Prostate gland (tissue), 2 donors: Measurements from ENCODE around the gene SLC39A9. TPM values are rescaled to one million over a fixed set of nuclear protein-coding genes. Genes with fewer than 3 reads are reported as not detected.

ENCODE experiments used
- DNase-seq: peaks from one replicate; pipeline ENCODE4 v3.0.0-alpha.2; 2019; ENCODE audit warnings: low spot score
- H3K27ac ChIP-seq, 2 donors: fragments of 200-600 bp; sonication (generic); 2 replicates each; pipeline ENCODE4 v1.5.1; 2017 to 2019
- H3K27me3 ChIP-seq: fragments of 200-600 bp; sonication (generic); replicated peaks from 2 replicates; pipeline ENCODE4 v1.5.1; 2019; ENCODE audit not compliant: insufficient read depth
- H3K36me3 ChIP-seq, 2 donors: fragments of 200-600 bp; sonication (generic); 1 replicate in 1 of 2; 2 replicates in 1 of 2; pipeline versions ENCODE4 v1.5.1 to v1.8.1; 2017 to 2019
- H3K4me1 ChIP-seq: fragments of 200-600 bp; sonication (generic); replicated peaks from 2 replicates; pipeline ENCODE4 v1.5.1; 2019
- H3K4me3 ChIP-seq, 2 donors: fragments of 200-600 bp; sonication (generic); 2 replicates each; pipeline ENCODE4 v1.5.1; 2017 to 2019
- H3K9me3 ChIP-seq: fragments of 200-600 bp; sonication (generic); 2 replicates; pipeline ENCODE4 v1.5.1; 2017
- POLR2A ChIP-seq: fragments of 450-650 bp; IDR thresholded peaks from one replicate; pipeline ENCODE4 v1.6.1; 2016; ENCODE audit warnings: antibody characterized with exemption, mild to moderate bottlenecking
- POLR2AphosphoS5 ChIP-seq: sonication (generic); formaldehyde crosslinking; IDR thresholded peaks from one replicate; pipeline ENCODE4 v1.6.1; 2017; ENCODE audit warnings: antibody characterized with exemption
- WGBS: methylation state at CpG from one replicate; pipeline ENCODE4 v1.1.5; 2018; 5-methylcytosine and 5-hydroxymethylcytosine counted together
- intact Hi-C: fragments of 100-400 bp; cut with DNase I; formaldehyde crosslinking; loops from one replicate; pipeline ENCODE4 v1.14.2; 2022
- total RNA-seq, 2 donors: library from RNA; depleted of rRNA; stranded (reverse); fragments of >200 nt; gene quantifications; one replicate each; pipeline ENCODE4 v1.1.0, GENCODE V29; 2016
- TF ChIP-seq, protein P1 (sequence below), 4 experiments: fragments of 200-600 bp in 2 of 4; fragments of 450-650 bp in 2 of 4; sonication (generic) in 2 of 4; IDR thresholded peaks; 1 replicate in 3 of 4; 2 replicates in 1 of 4; pipeline ENCODE4 v1.5.1; 2016 to 2019; ENCODE audit warnings: antibody characterized with exemption in 4 of 4, mild to moderate bottlenecking in 2 of 4, moderate library complexity in 2 of 4

The SLC39A9 gene
- total RNA-seq, 2 donors from 2014 or later = 71.5 to 102 TPM

DNA sequence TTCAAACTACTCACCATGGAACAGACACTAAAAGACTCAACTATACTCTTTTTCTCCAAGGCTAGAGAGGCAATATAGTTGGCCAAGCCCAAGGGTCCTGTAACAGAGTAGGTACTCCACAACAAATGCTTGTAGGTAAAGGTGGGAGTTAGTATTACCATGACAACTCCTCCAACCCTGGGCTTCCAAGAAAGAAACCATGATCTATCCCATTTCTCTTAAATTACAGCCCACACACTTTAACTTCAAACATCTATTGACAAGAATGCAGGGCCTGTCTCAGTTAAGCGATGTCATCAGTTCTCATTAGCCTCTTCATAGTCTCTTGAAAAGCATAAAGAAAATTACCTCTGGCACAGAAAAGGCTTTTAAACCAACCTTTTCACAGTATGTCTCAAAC, 25.4 kb upstream of the SLC39A9 start:
- intact Hi-C loops = no loop called here
- Histone ChIP-seq H3K9me3 (no peaks in the 10 kb centered on the region), H3K36me3 (no peaks in the 10 kb centered on the region), H3K4me3 (no peak overlapping the region), H3K27ac (no peak overlapping the region), H3K27me3 (no peaks in the 10 kb centered on the region), H3K4me1 (no peaks in the 10 kb centered on the region)
- no peak for DNase-seq
- WGBS = 0% methylated on average over 1 of the region's 1 CpG
- TF ChIP-seq POLR2A (no peak), POLR2AphosphoS5 (no peak)
- TF ChIP-seq, protein P1, sequence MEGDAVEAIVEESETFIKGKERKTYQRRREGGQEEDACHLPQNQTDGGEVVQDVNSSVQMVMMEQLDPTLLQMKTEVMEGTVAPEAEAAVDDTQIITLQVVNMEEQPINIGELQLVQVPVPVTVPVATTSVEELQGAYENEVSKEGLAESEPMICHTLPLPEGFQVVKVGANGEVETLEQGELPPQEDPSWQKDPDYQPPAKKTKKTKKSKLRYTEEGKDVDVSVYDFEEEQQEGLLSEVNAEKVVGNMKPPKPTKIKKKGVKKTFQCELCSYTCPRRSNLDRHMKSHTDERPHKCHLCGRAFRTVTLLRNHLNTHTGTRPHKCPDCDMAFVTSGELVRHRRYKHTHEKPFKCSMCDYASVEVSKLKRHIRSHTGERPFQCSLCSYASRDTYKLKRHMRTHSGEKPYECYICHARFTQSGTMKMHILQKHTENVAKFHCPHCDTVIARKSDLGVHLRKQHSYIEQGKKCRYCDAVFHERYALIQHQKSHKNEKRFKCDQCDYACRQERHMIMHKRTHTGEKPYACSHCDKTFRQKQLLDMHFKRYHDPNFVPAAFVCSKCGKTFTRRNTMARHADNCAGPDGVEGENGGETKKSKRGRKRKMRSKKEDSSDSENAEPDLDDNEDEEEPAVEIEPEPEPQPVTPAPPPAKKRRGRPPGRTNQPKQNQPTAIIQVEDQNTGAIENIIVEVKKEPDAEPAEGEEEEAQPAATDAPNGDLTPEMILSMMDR (IDR thresholded peaks at IDR 0.05) = no peak

DNA sequence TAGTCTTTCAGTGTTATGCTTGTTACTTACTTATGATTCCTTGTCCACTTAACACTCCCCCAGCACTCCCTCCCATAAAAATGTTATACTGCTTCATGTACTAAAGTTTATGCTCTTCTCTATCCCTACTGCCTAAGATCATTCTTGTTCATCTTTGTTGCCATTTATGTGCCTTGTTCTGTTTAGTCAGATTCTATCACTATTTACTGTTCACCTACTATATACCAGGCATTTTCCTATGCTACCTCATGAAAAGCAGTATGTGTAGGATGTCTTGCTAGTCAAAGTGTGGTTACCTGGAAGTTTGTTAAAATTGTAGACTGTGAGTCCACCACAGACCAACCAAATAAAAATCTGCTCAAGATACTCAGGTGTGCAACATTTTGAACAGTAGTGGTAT, 24.3 kb upstream of the SLC39A9 start:
- Histone ChIP-seq H3K4me1 (no peaks in the 10 kb centered on the region), H3K9me3 (no peaks in the 10 kb centered on the region), H3K36me3 (no peaks in the 10 kb centered on the region), H3K27me3 (no peaks in the 10 kb centered on the region), H3K4me3 (no peak overlapping the region), H3K27ac (no peak overlapping the region)
- DNase-seq = no peak
- TF ChIP-seq POLR2A = no peak
- TF ChIP-seq, protein P1 (IDR thresholded peaks at IDR 0.05) = no peak
- intact Hi-C loops = no loop called here

DNA sequence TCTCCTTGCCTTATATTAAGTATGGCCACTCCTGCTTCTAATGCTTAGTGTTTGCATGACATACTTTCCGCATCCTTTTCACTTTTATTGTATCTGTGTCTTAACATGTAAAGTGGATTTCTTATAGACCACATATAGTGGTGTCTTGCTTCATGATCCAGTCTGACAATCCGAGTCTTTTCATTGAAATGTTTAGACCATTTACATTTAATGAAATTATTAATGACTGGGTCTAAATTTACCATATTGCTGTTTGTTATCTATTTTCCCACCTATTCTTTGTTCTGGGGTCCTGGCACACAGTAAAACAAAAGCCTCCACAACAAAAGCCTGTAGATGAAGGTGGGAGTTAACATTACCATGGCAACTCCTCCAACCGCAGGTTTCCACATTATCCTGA, 23.3 kb upstream of the SLC39A9 start:
- TF ChIP-seq POLR2AphosphoS5 (no peak), POLR2A (no peak)
- TF ChIP-seq, protein P1 (IDR thresholded peaks at IDR 0.05) = no peak
- WGBS = 80% methylated on average over 3 of the region's 3 CpGs
- intact Hi-C loops = no loop called here

DNA sequence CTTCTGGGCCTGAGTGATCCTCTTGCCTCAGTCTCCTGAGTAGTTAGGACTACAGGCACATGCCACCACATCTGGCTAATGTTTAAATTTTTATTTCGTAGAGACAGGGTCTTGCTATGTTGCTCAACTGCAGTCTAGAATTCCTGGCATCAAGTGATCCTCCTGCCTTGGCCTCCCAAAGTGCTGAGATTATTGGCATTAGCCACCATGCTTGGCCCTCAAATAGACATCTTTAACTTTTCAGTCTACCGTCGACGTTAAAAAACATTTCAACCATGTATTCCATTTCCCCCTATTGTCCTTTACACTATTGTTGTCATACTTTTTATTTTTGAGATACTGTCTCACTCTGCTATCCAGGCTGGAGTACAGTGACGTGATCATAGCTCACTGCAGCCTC, 22.8 kb upstream of the SLC39A9 start:
- Histone ChIP-seq H3K36me3 (no peaks in the 10 kb centered on the region), H3K9me3 (no peaks in the 10 kb centered on the region), H3K4me3 (no peak overlapping the region), H3K27ac (no peak overlapping the region), H3K4me1 (no peaks in the 10 kb centered on the region), H3K27me3 (no peaks in the 10 kb centered on the region)
- WGBS = 98% methylated on average over 5 of the region's 5 CpGs
- TF ChIP-seq POLR2A = no peak
- DNase-seq = no peak
- intact Hi-C loops = no loop called here

More for the DNA sequence above, 23.3 kb upstream of the SLC39A9 start:
- no peak overlapping the region for H3K4me3 ChIP-seq
- H3K4me1 ChIP-seq = no peaks in the 10 kb centered on the region
- DNase-seq = no peak
- H3K27ac ChIP-seq = no peak overlapping the region
- H3K27me3 ChIP-seq = no peaks in the 10 kb centered on the region
- H3K36me3 ChIP-seq = no peaks in the 10 kb centered on the region
- H3K9me3 ChIP-seq = no peaks in the 10 kb centered on the region

DNA sequence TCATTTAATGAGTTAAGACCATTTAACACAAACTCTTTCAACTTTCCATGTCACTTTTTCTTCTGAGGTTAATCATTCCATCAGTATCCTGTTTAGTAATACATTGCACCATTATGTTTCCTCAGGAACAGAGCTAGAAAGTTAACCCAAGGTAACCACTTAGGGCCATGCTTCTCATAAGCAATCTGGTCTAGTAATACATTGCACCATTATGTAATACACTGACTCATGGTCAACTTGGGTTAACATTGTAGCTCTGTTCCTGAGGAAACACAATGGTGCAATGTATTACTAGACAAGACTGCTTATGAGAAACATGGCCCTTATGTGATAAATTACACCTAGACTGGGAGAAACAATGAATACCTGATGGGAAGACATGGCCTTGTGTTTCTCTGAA, 22.1 kb upstream of the SLC39A9 start:
- H3K27ac ChIP-seq = no peak overlapping the region
- no peaks in the 10 kb centered on the region for H3K9me3 ChIP-seq
- intact Hi-C loops = no loop called here
- DNase-seq = no peak
- TF ChIP-seq POLR2A = no peak
- TF ChIP-seq, protein P1 (IDR thresholded peaks at IDR 0.05) = no peak
- no peak for TF ChIP-seq POLR2AphosphoS5
- no peak overlapping the region for H3K4me3 ChIP-seq
- no peaks in the 10 kb centered on the region for H3K36me3 ChIP-seq
- no peaks in the 10 kb centered on the region for H3K4me1 ChIP-seq
- H3K27me3 ChIP-seq = no peaks in the 10 kb centered on the region
